ENCODE results near the gene ENOSF1. TPM values are rescaled to one million over a fixed set of nuclear protein-coding genes. Genes with fewer than 3 reads are reported as not detected.

ENOSF1 gene
- total RNA-seq, 4 donors from 2014 or later: 31.8 to 159 (median 64.3) TPM

GRCh38 chr18:647304-647703 lies 65.1 kb downstream of the ENOSF1 start:
- Histone ChIP-seq H3K27ac (no peak overlapping the region), H3K4me3 (no peak overlapping the region), H3K9me3 (no peaks in the 10 kb centered on the region), H3K4me1 (no peaks in the 10 kb centered on the region), H3K27me3 (no peaks in the 10 kb centered on the region), H3K36me3 (no peaks in the 10 kb centered on the region)
- 79% methylated on average over 5 of the region's 5 CpGs for WGBS
- TF ChIP-seq POLR2A (IDR thresholded peaks at IDR 0.05) (no peak), EP300 (IDR thresholded peaks at IDR 0.05) (no peak), CTCF (IDR thresholded peaks at IDR 0.05) (no peak), POLR2AphosphoS5 (IDR thresholded peaks at IDR 0.05) (no peak)
- no peak for DNase-seq (ENCODE audit: low spot score in 2 of 2)

GRCh38 chr18:644395-645004 lies 67.9 kb downstream of the ENOSF1 start:
- no peak for DNase-seq (ENCODE audit: low spot score in 2 of 2)
- Histone ChIP-seq H3K27me3 (no peaks in the 10 kb centered on the region), H3K4me3 (no peak overlapping the region), H3K4me1 (no peaks in the 10 kb centered on the region), H3K36me3 (no peaks in the 10 kb centered on the region), H3K27ac (no peak overlapping the region), H3K9me3 (no peaks in the 10 kb centered on the region)
- TF ChIP-seq POLR2A (IDR thresholded peaks at IDR 0.05) (no peak), POLR2AphosphoS5 (IDR thresholded peaks at IDR 0.05) (no peak), CTCF (IDR thresholded peaks at IDR 0.05) (no peak), EP300 (IDR thresholded peaks at IDR 0.05) (no peak)
- WGBS: 56% methylated on average over 2 of the region's 2 CpGs

- Histone ChIP-seq H3K27me3 (no peaks in the 10 kb centered on the region), H3K9me3 (no peaks in the 10 kb centered on the region), H3K36me3 (no peaks in the 10 kb centered on the region), H3K27ac (no peak overlapping the region), H3K4me1 (no peaks in the 10 kb centered on the region), H3K4me3 (no peak overlapping the region)
- no peak for TF ChIP-seq POLR2A (IDR thresholded peaks at IDR 0.05)
- TF ChIP-seq CTCF (IDR thresholded peaks at IDR 0.05): no peak
- TF ChIP-seq EP300 (IDR thresholded peaks at IDR 0.05): no peak
- no peak for TF ChIP-seq POLR2AphosphoS5 (IDR thresholded peaks at IDR 0.05)
- 91% methylated on average over 6 of the region's 6 CpGs for WGBS
- no peak for DNase-seq (ENCODE audit: low spot score in 2 of 2)
These were observed 71.2 kb downstream of the ENOSF1 start for GRCh38 chr18:641224-641623.

- H3K9me3 ChIP-seq: no peaks in the 10 kb centered on the region
- no peak overlapping the region for H3K4me3 ChIP-seq
- no peaks in the 10 kb centered on the region for H3K27me3 ChIP-seq
- WGBS: 50% methylated on average over 8 of the region's 8 CpGs
- no peak for TF ChIP-seq EP300 (IDR thresholded peaks at IDR 0.05)
- no peak for TF ChIP-seq POLR2A (IDR thresholded peaks at IDR 0.05)
- TF ChIP-seq CTCF (IDR thresholded peaks at IDR 0.05): no peak
- no peak for TF ChIP-seq POLR2AphosphoS5 (IDR thresholded peaks at IDR 0.05)
- no peaks in the 10 kb centered on the region for H3K4me1 ChIP-seq
- no peak overlapping the region for H3K27ac ChIP-seq
- no peaks in the 10 kb centered on the region for H3K36me3 ChIP-seq
- DNase-seq (ENCODE audit: low spot score in 2 of 2): no peak
These were observed 77.3 kb downstream of the ENOSF1 start for GRCh38 chr18:635171-635570.

GRCh38 chr18:634551-635045 lies 77.8 kb downstream of the ENOSF1 start:
- Histone ChIP-seq H3K27me3 (no peaks in the 10 kb centered on the region), H3K4me1 (no peaks in the 10 kb centered on the region), H3K36me3 (no peaks in the 10 kb centered on the region), H3K27ac (no peak overlapping the region), H3K4me3 (no peak overlapping the region), H3K9me3 (no peaks in the 10 kb centered on the region)
- no peak for DNase-seq (ENCODE audit: low spot score in 2 of 2)
- TF ChIP-seq POLR2A (IDR thresholded peaks at IDR 0.05) (no peak), CTCF (IDR thresholded peaks at IDR 0.05) (no peak), POLR2AphosphoS5 (IDR thresholded peaks at IDR 0.05) (no peak), EP300 (IDR thresholded peaks at IDR 0.05) (no peak)
- WGBS: 45% methylated on average over 2 of the region's 2 CpGs
